ENCODE results near the gene PDE12. TPM values are rescaled to one million over a fixed set of nuclear protein-coding genes. Genes with fewer than 3 reads are reported as not detected.

PDE12 gene
- 18.4 and 24.9 TPM in 2 replicates for total RNA-seq

- DNase-seq, result peak; percentile 92
Measured at GRCh38 chr3:57555738-57556458, at the start of gene PDE12. TSS of gene PDE12 (plus strand) at chr3:57556274. CDS start at chr3:57556380, 106 bp downstream.

- peak; percentile 7 for DNase-seq
Measured at GRCh38 chr3:57512166-57512565, 43.9 kb upstream of the PDE12 start.

GRCh38 chr3:57518276-57518915, 37.7 kb upstream of the PDE12 start:
- DNase-seq, result peak; percentile 40

- no peak for DNase-seq
Measured at GRCh38 chr3:57530071-57530608, 25.9 kb upstream of the PDE12 start.

GRCh38 chr3:57538465-57538864, 17.6 kb upstream of the PDE12 start:
- DNase-seq, result no peak

GRCh38 chr3:57544181-57545125, 11.6 kb upstream of the PDE12 start, which contains the start of gene DNAH12:
TSS of gene DNAH12 (minus strand) at chr3:57544344. CDS start at chr3:57542870, 1,474 bp downstream.
- peak; percentile 67 for DNase-seq

GRCh38 chr3:57545636-57546268, 10.3 kb upstream of the PDE12 start:
- DNase-seq, result no peak

- no peak for DNase-seq
Measured at GRCh38 chr3:57546616-57547015, 9.5 kb upstream of the PDE12 start.

- no peak for DNase-seq
Measured at GRCh38 chr3:57555306-57555705, 768 bp upstream of the PDE12 start.

GRCh38 chr3:57556459-57557084, 498 bp downstream of the PDE12 start:
- DNase-seq, result peak; percentile 56

- peak; percentile 64 for DNase-seq
Measured at GRCh38 chr3:57557085-57557537, 1.0 kb downstream of the PDE12 start.

GRCh38 chr3:57559526-57559925, 3.5 kb downstream of the PDE12 start:
- no peak for DNase-seq

- DNase-seq, result no peak
Measured at GRCh38 chr3:57569859-57570450, 13.9 kb downstream of the PDE12 start.

- no peak for DNase-seq
Measured at GRCh38 chr3:57570878-57571277, 14.8 kb downstream of the PDE12 start.

GRCh38 chr3:57572096-57572495, 16.0 kb downstream of the PDE12 start:
- DNase-seq, result no peak

- DNase-seq, result no peak
Measured at GRCh38 chr3:57575966-57576626, 20.0 kb downstream of the PDE12 start.

- DNase-seq, result no peak
Measured at GRCh38 chr3:57577801-57578200, 21.7 kb downstream of the PDE12 start.

GRCh38 chr3:57582474-57583168, 26.5 kb downstream of the PDE12 start:
- peak; percentile 29 for DNase-seq

- no peak for DNase-seq
Measured at GRCh38 chr3:57583544-57583943, 27.5 kb downstream of the PDE12 start.

GRCh38 chr3:57586778-57587177, 30.7 kb downstream of the PDE12 start:
- DNase-seq, result no peak

All from dermis blood vessel endothelial cell (primary cell).